ENCODE measurements around the gene TET3. TPM values are rescaled to one million over a fixed set of nuclear protein-coding genes. Genes with fewer than 3 reads are reported as not detected.

Gene TET3
- polyA plus RNA-seq, 1 of the 3 experiments (the other 2 are of a cell fraction) = 1.6 TPM

DNA sequence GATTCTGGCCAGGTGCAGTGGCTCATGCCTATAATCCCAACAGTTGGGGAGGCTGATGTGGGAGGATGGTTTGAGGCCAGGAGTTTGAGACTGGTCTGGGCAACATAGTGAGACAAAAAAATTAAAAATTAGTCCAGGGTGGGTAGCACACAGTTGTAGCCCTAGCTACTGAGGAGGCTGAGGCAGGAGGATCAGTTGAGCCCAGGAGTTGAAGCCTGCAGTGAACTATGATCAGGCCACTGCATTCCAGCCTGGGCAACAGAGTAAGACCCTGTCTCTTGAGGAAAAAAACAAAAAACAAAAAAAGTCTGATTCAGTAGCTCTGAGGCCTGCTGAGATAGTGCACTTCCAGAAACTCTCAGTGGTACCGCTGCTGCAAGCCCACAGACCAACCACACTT, 7.9 kb upstream of the TET3 start:
- H3K27ac ChIP-seq (ENCODE audit: low read depth in 2 of 2, low read length in 1 of 2) = no peak overlapping the region

DNA sequence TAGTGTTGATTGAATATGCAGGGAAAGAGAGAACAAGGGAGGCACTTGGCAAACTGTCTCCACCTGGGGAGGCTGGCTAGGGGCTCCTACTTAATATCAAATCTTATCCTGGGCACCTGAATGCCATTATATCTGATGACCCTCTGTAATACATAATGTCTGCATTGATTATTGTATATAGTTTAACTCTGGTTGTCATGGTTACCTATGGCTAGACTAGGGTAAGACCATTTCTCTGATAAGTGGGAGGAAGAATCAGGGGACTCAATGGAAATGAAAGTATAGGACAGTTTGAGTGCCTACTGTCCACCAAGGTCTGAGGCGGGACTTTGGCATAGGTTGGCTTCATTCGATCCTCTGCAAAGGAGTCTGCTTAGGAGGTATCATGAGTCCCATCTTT, 7.2 kb upstream of the TET3 start:
- Histone ChIP-seq H3K4me3 (ENCODE audit: low read depth in 2 of 2, low read length in 1 of 2) (no peak overlapping the region), H4K20me1 (ENCODE audit: insufficient read depth) (no peaks in the 10 kb centered on the region), H3K9ac (no peak overlapping the region), H3K9me3 (no peaks in the 10 kb centered on the region), H3K27ac (ENCODE audit: low read depth in 2 of 2, low read length in 1 of 2) (no peak overlapping the region), H3K36me3 (replicated peaks in 1 of 2; ENCODE audit: control insufficient read depth in 1 of 2, insufficient read depth in 2 of 2, low read length in 1 of 2) (no peaks in the 10 kb centered on the region), H3F3A (replicated peaks; ENCODE audit: insufficient read depth) (peaks cover 7% of the 10 kb centered on the region), H3K27me3 (ENCODE audit: insufficient read depth) (no peaks in the 10 kb centered on the region), H3K9me2 (no peaks in the 10 kb centered on the region), H2AFZ (ENCODE audit: low read depth) (no peak overlapping the region), H3K4me1 (ENCODE audit: control insufficient read depth in 1 of 2, insufficient read depth in 2 of 2, low read depth in 1 of 2, low read length in 1 of 2) (peaks cover 4 to 27% of the 10 kb centered on the region in 2 experiments; a peak in 3 of 4 replicates), H3K4me2 (no peak overlapping the region), H3K79me2 (ENCODE audit: insufficient read depth) (no peaks in the 10 kb centered on the region)
- ChIA-PET CTCF (no interaction called here), POLR2A (interaction anchor here (0.7 kb wide), 1 partner anchor 25 kb away, joined by 4 read pairs; no protein-coding TSS in a partner anchor)
- WGBS (ENCODE audit: low lambda C conversion rate) = 90% methylated on average over 2 of the region's 2 CpGs
- DNase-seq = no peak
- TF ChIP-seq, protein P1, sequence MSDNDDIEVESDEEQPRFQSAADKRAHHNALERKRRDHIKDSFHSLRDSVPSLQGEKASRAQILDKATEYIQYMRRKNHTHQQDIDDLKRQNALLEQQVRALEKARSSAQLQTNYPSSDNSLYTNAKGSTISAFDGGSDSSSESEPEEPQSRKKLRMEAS (IDR thresholded peaks at IDR 0.05; ENCODE audit: low read depth) = no peak
- no peak for TF ChIP-seq RXRA (IDR thresholded peaks at IDR 0.05; ENCODE audit: borderline replicate concordance, low read depth)
- TF ChIP-seq, protein P2, sequence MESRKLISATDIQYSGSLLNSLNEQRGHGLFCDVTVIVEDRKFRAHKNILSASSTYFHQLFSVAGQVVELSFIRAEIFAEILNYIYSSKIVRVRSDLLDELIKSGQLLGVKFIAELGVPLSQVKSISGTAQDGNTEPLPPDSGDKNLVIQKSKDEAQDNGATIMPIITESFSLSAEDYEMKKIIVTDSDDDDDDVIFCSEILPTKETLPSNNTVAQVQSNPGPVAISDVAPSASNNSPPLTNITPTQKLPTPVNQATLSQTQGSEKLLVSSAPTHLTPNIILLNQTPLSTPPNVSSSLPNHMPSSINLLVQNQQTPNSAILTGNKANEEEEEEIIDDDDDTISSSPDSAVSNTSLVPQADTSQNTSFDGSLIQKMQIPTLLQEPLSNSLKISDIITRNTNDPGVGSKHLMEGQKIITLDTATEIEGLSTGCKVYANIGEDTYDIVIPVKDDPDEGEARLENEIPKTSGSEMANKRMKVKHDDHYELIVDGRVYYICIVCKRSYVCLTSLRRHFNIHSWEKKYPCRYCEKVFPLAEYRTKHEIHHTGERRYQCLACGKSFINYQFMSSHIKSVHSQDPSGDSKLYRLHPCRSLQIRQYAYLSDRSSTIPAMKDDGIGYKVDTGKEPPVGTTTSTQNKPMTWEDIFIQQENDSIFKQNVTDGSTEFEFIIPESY (IDR thresholded peaks at IDR 0.05; ENCODE audit: borderline replicate concordance, low read depth) = no peak
- no peak for TF ChIP-seq EZH2phosphoT487 (IDR thresholded peaks at IDR 0.05; ENCODE audit: borderline replicate concordance, low read depth)
- no peak for TF ChIP-seq RAD21 (IDR thresholded peaks at IDR 0.05; ENCODE audit: low read length)
- TF ChIP-seq, protein P3, sequence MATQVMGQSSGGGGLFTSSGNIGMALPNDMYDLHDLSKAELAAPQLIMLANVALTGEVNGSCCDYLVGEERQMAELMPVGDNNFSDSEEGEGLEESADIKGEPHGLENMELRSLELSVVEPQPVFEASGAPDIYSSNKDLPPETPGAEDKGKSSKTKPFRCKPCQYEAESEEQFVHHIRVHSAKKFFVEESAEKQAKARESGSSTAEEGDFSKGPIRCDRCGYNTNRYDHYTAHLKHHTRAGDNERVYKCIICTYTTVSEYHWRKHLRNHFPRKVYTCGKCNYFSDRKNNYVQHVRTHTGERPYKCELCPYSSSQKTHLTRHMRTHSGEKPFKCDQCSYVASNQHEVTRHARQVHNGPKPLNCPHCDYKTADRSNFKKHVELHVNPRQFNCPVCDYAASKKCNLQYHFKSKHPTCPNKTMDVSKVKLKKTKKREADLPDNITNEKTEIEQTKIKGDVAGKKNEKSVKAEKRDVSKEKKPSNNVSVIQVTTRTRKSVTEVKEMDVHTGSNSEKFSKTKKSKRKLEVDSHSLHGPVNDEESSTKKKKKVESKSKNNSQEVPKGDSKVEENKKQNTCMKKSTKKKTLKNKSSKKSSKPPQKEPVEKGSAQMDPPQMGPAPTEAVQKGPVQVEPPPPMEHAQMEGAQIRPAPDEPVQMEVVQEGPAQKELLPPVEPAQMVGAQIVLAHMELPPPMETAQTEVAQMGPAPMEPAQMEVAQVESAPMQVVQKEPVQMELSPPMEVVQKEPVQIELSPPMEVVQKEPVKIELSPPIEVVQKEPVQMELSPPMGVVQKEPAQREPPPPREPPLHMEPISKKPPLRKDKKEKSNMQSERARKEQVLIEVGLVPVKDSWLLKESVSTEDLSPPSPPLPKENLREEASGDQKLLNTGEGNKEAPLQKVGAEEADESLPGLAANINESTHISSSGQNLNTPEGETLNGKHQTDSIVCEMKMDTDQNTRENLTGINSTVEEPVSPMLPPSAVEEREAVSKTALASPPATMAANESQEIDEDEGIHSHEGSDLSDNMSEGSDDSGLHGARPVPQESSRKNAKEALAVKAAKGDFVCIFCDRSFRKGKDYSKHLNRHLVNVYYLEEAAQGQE (IDR thresholded peaks at IDR 0.05; ENCODE audit: low read depth, low read length) = no peak
- TF ChIP-seq, protein P4, sequence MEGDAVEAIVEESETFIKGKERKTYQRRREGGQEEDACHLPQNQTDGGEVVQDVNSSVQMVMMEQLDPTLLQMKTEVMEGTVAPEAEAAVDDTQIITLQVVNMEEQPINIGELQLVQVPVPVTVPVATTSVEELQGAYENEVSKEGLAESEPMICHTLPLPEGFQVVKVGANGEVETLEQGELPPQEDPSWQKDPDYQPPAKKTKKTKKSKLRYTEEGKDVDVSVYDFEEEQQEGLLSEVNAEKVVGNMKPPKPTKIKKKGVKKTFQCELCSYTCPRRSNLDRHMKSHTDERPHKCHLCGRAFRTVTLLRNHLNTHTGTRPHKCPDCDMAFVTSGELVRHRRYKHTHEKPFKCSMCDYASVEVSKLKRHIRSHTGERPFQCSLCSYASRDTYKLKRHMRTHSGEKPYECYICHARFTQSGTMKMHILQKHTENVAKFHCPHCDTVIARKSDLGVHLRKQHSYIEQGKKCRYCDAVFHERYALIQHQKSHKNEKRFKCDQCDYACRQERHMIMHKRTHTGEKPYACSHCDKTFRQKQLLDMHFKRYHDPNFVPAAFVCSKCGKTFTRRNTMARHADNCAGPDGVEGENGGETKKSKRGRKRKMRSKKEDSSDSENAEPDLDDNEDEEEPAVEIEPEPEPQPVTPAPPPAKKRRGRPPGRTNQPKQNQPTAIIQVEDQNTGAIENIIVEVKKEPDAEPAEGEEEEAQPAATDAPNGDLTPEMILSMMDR (IDR thresholded peaks at IDR 0.05) = no peak
- no peak for TF ChIP-seq FOSL2 (IDR thresholded peaks at IDR 0.05; ENCODE audit: borderline replicate concordance, low read depth)
- no peak for TF ChIP-seq YY1 (IDR thresholded peaks at IDR 0.05; ENCODE audit: low read depth)

More for the DNA sequence above, 7.9 kb upstream of the TET3 start:
- Histone ChIP-seq H3K9me3 (no peaks in the 10 kb centered on the region), H3K9ac (no peak overlapping the region), H3K36me3 (replicated peaks in 1 of 2; ENCODE audit: control insufficient read depth in 1 of 2, insufficient read depth in 2 of 2, low read length in 1 of 2) (no peaks in the 10 kb centered on the region), H3F3A (replicated peaks; ENCODE audit: insufficient read depth) (peaks cover 5% of the 10 kb centered on the region), H3K27me3 (ENCODE audit: insufficient read depth) (no peaks in the 10 kb centered on the region), H3K4me1 (ENCODE audit: control insufficient read depth in 1 of 2, insufficient read depth in 2 of 2, low read depth in 1 of 2, low read length in 1 of 2) (peaks cover 4 to 25% of the 10 kb centered on the region in 2 experiments; a peak in 3 of 4 replicates), H4K20me1 (ENCODE audit: insufficient read depth) (no peaks in the 10 kb centered on the region), H3K4me2 (no peak overlapping the region), H3K9me2 (no peaks in the 10 kb centered on the region), H3K4me3 (ENCODE audit: low read depth in 2 of 2, low read length in 1 of 2) (no peak overlapping the region), H2AFZ (ENCODE audit: low read depth) (no peak overlapping the region), H3K79me2 (ENCODE audit: insufficient read depth) (no peaks in the 10 kb centered on the region)
- TF ChIP-seq NFIC (IDR thresholded peaks at IDR 0.05; ENCODE audit: borderline replicate concordance) (no peak), SMC3 (IDR thresholded peaks at IDR 0.05; ENCODE audit: low read depth, low read length) (no peak), JUND (IDR thresholded peaks at IDR 0.05) (no peak), GATA2 (CRISPR knock-in tag; IDR thresholded peaks at IDR 0.05) (no peak)
- TF ChIP-seq, protein P5, sequence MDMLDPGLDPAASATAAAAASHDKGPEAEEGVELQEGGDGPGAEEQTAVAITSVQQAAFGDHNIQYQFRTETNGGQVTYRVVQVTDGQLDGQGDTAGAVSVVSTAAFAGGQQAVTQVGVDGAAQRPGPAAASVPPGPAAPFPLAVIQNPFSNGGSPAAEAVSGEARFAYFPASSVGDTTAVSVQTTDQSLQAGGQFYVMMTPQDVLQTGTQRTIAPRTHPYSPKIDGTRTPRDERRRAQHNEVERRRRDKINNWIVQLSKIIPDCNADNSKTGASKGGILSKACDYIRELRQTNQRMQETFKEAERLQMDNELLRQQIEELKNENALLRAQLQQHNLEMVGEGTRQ (IDR thresholded peaks at IDR 0.05; ENCODE audit: borderline replicate concordance, low read depth, low read length) = no peak
- TF ChIP-seq, protein P6, sequence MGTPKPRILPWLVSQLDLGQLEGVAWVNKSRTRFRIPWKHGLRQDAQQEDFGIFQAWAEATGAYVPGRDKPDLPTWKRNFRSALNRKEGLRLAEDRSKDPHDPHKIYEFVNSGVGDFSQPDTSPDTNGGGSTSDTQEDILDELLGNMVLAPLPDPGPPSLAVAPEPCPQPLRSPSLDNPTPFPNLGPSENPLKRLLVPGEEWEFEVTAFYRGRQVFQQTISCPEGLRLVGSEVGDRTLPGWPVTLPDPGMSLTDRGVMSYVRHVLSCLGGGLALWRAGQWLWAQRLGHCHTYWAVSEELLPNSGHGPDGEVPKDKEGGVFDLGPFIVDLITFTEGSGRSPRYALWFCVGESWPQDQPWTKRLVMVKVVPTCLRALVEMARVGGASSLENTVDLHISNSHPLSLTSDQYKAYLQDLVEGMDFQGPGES (IDR thresholded peaks at IDR 0.05; ENCODE audit: low read depth, low read length) = no peak
- TF ChIP-seq, protein P7, sequence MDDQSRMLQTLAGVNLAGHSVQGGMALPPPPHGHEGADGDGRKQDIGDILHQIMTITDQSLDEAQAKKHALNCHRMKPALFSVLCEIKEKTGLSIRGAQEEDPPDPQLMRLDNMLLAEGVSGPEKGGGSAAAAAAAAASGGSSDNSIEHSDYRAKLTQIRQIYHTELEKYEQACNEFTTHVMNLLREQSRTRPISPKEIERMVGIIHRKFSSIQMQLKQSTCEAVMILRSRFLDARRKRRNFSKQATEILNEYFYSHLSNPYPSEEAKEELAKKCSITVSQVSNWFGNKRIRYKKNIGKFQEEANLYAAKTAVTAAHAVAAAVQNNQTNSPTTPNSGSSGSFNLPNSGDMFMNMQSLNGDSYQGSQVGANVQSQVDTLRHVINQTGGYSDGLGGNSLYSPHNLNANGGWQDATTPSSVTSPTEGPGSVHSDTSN (IDR thresholded peaks at IDR 0.05) = no peak
- POLR2A ChIA-PET = interaction anchor here (0.7 kb wide), 1 partner anchor 26 kb away, joined by 4 read pairs; no protein-coding TSS in a partner anchor
- DNase-seq = no peak
- CTCF ChIA-PET = no interaction called here
- WGBS (ENCODE audit: low lambda C conversion rate) = 100% methylated on average over 1 of the region's 1 CpG
